Urinary bladder (tissue), 4 donors: ENCODE measurements around the gene MYLK. TPM values are rescaled to one million over a fixed set of nuclear protein-coding genes. Genes with fewer than 3 reads are reported as not detected.

ENCODE experiments used
- DNase-seq: peaks from one replicate; pipeline ENCODE4 v3.0.0-alpha.2; 2015; ENCODE audit errors: extremely low spot score
- H3K27ac ChIP-seq: one replicate; pipeline ENCODE4 v1.5.1; 2013; ENCODE audit warnings: low read depth, mild to moderate bottlenecking, moderate library complexity
- H3K36me3 ChIP-seq: one replicate; pipeline ENCODE4 v1.6.1; 2013; ENCODE audit warnings: mild to moderate bottlenecking, moderate library complexity; ENCODE audit not compliant: insufficient read depth
- H3K4me1 ChIP-seq: one replicate; pipeline ENCODE4 v1.6.1; 2013; ENCODE audit warnings: mild to moderate bottlenecking, moderate library complexity; ENCODE audit not compliant: insufficient read depth
- H3K4me3 ChIP-seq: one replicate; pipeline ENCODE4 v1.5.1; 2013; ENCODE audit warnings: low read depth, low read length
- WGBS: extraction: QIAGEN DNeasy Blood & Tissue Kit; methylation state at CpG from one replicate; pipeline ENCODE4 v1.1.7; 2013; 5-methylcytosine and 5-hydroxymethylcytosine counted together
- polyA plus RNA-seq: library from polyadenylated mRNA; stranded (reverse); fragments of 200-250 nt; gene quantifications from one replicate; pipeline ENCODE4 v1.2.3, GENCODE V29; 2013
- total RNA-seq: library from RNA; depleted of rRNA; stranded (reverse); fragments of >200 nt; gene quantifications from one replicate; pipeline ENCODE4 v1.2.3, GENCODE V29; 2014
- donor health status: healthy with polysubstance abuse.
- donor health status: healthy.

MYLK gene
- total and polyA plus RNA-seq, 2 donors = 1,524 to 1,651 TPM

- Histone ChIP-seq H3K36me3 (no peaks in the 10 kb centered on the region), H3K4me1 (no peaks in the 10 kb centered on the region), H3K4me3 (no peak overlapping the region), H3K27ac (no peak overlapping the region)
- no peak for DNase-seq
- WGBS = 93% methylated on average over 9 of the region's 9 CpGs
Measured at GRCh38 chr3:123790254-123791072, 93.7 kb downstream of the MYLK start.

DNA sequence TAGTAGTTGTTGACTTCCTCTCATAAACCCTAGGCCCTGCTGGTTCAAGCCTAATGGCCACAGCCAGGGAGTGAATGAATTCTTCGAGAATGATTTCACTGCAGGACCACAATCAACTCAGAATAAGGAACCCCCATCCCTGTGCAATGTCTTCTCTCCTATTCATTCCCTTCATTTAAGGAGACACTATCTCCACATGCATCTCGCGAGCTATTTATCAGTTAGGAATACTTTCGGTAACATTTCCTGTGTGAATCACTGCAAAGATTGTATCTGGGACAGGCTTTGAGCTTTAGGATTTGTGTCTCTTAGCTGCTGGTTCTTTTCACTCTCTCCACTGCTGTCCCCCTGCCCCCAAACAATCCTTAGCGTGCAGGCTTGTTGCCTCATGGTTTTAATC lies 94.4 kb downstream of the MYLK start:
- 85% methylated on average over 5 of the region's 5 CpGs for WGBS
- Histone ChIP-seq H3K27ac (no peak overlapping the region), H3K4me3 (no peak overlapping the region), H3K36me3 (no peaks in the 10 kb centered on the region), H3K4me1 (no peaks in the 10 kb centered on the region)
- no peak for DNase-seq

- Histone ChIP-seq H3K4me3 (no peak overlapping the region), H3K27ac (no peak overlapping the region), H3K4me1 (no peaks in the 10 kb centered on the region), H3K36me3 (no peaks in the 10 kb centered on the region)
- DNase-seq = no peak
- WGBS = 90% methylated on average over 9 of the region's 9 CpGs
Measured at GRCh38 chr3:123789160-123789559, 95.0 kb downstream of the MYLK start.

DNA sequence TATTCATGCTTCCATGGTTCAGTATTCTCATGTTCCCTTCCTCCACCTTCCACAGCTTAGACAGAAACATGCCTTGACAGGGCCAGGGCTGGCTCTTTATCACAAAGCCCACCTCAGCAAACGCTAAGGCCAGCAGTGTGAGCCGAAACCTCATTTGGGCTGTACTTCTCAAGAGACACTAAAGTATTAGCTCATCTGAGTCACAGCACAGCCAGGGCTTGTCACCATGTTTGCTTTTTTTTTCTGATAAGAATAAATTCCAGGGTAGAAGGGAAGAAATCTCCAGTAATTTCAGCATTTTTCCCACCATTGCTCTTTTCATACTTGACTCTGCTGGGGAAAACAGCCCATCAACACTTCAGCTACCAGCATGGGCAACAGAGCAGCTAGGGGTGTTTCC lies 95.4 kb downstream of the MYLK start:
- Histone ChIP-seq H3K4me1 (peaks cover 2% of the 10 kb centered on the region), H3K27ac (no peak overlapping the region), H3K36me3 (no peaks in the 10 kb centered on the region), H3K4me3 (no peak overlapping the region)
- WGBS = 87% methylated on average over 2 of the region's 2 CpGs
- DNase-seq = no peak

- WGBS = 95% methylated on average over 5 of the region's 5 CpGs
- no peak overlapping the region for H3K27ac ChIP-seq
- H3K4me3 ChIP-seq = no peak overlapping the region
- DNase-seq = no peak
- no peaks in the 10 kb centered on the region for H3K36me3 ChIP-seq
- peaks cover 2% of the 10 kb centered on the region for H3K4me1 ChIP-seq
Measured at GRCh38 chr3:123787133-123787532, 97.0 kb downstream of the MYLK start.

DNA sequence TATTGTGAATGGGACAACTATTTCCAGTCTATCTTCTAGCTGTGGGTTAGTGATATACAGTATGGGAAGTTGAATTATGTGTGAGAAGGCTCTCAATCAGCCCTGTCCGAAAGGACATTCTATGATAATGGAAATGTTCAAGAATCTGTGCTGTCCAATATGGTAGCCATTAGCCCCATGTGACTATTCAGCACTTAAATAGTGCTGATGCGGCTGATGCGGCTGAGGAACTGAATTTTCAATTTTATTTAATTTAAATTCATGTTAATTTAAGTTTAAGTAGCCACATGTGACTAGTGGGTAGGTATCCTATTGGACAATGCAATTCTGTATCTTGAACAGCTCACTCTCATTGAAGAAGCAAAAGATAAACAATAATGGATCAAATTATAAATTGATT lies 98.5 kb downstream of the MYLK start:
- no peak overlapping the region for H3K27ac ChIP-seq
- H3K4me3 ChIP-seq = no peak overlapping the region
- no peak for DNase-seq
- no peaks in the 10 kb centered on the region for H3K36me3 ChIP-seq
- WGBS = 95% methylated on average over 3 of the region's 3 CpGs
- peaks cover 2% of the 10 kb centered on the region for H3K4me1 ChIP-seq

GRCh38 chr3:123783811-123784210 lies 100.3 kb downstream of the MYLK start:
- peaks cover 2% of the 10 kb centered on the region for H3K4me1 ChIP-seq
- no peaks in the 10 kb centered on the region for H3K36me3 ChIP-seq
- H3K4me3 ChIP-seq = no peak overlapping the region
- DNase-seq = no peak
- 64% methylated on average over 4 of the region's 4 CpGs for WGBS
- H3K27ac ChIP-seq = no peak overlapping the region

DNA sequence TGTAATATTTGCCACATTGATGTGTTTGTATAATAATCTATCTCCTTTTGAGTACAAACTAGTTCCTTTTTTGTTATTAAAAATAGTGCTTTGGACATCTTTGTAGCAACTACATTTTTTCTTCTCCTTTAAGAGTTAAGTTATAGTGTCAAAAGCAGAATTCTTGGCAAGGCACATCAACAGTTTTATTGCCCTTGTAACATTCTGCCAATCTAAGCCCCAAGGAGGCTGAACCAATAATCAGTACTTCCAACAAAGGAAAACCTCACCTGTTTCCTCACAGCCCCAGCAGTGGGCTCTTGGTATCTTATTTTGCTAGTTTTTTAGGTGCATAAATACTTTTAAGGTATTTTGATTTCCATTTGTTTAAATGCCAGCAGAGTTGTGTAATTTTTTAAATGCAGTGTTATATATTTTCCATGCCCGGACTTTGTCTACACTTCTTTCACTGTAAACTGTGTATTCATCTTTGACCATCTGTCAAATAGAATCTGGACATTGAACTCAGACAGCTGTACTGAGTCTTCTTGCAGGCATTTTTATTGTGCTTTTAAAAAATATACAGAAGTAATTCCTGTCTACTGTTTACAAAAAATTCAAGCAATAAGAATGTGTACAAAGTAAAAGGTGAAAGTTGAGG lies 101.0 kb downstream of the MYLK start:
- Histone ChIP-seq H3K4me1 (peaks cover 2% of the 10 kb centered on the region), H3K27ac (no peak overlapping the region), H3K36me3 (no peaks in the 10 kb centered on the region), H3K4me3 (no peak overlapping the region)
- DNase-seq = no peak
- WGBS = 32% methylated on average over 1 of the region's 1 CpG

GRCh38 chr3:123782488-123782887 lies 101.6 kb downstream of the MYLK start:
- H3K4me3 ChIP-seq = no peak overlapping the region
- no peak for DNase-seq
- 62% methylated on average over 4 of the region's 4 CpGs for WGBS
- peaks cover 2% of the 10 kb centered on the region for H3K4me1 ChIP-seq
- no peak overlapping the region for H3K27ac ChIP-seq
- no peaks in the 10 kb centered on the region for H3K36me3 ChIP-seq

DNA sequence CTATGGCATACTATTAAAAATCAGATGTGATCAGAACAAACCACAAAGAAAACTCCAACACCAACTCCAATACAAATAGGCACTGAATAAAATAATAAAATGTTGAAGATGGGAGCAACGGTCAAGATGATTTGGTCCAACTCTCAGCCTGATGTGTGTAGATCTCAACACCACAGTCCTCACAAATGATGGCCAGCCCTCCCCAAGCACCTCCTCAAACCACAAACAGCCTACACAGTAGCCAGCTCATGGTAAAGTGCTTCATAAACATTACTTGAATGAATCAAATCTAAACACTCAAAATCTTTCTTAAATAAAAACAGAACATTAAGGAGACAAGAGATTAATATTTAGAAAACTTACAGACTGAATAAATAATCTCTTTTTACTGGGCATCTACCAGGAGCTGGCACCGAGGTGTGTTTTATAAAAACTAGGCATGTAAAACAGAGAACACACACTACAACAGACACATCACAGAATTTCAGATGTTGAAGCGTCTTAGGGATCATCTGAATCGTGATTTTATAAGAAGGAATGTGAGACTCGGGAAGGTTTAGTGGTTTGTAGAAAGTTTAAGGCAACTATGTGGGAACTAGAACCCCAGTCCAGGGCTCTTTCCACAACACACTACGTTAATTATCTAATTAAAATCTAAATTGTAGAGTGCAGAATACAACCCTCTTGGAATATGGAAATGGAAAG lies 102.4 kb downstream of the MYLK start:
- 82% methylated on average over 6 of the region's 6 CpGs for WGBS

DNA sequence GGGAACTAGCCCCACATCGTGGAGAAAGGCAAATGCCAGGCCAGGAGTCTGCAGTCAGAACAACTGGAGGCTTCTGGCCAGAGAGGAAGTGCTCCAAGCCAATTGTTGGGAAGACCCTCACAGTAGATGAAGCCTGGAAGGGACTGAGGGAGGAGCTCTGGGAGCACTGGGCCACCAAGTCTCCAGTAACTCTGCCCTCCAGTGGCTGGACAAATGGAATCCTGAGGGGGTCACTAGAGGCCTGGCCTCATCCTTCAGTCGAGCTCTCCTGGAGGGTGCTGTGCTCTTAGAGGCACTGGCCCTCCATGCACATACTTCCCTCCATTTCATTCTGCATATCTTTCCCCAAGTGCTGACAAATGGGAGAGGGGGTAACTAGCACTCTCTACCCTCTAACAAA lies 103.0 kb downstream of the MYLK start:
- Histone ChIP-seq H3K4me1 (peaks cover 2% of the 10 kb centered on the region), H3K4me3 (no peak overlapping the region), H3K36me3 (no peaks in the 10 kb centered on the region), H3K27ac (no peak overlapping the region)
- WGBS = 87% methylated on average over 2 of the region's 2 CpGs
- no peak for DNase-seq

More for the DNA sequence above, 102.4 kb downstream of the MYLK start:
- DNase-seq = no peak
- no peak overlapping the region for H3K4me3 ChIP-seq
- H3K36me3 ChIP-seq = no peaks in the 10 kb centered on the region
- peaks cover 2% of the 10 kb centered on the region for H3K4me1 ChIP-seq
- no peak overlapping the region for H3K27ac ChIP-seq

GRCh38 chr3:123780656-123781055 lies 103.5 kb downstream of the MYLK start:
- DNase-seq = no peak
- Histone ChIP-seq H3K27ac (no peak overlapping the region), H3K4me1 (peaks cover 2% of the 10 kb centered on the region), H3K4me3 (no peak overlapping the region), H3K36me3 (no peaks in the 10 kb centered on the region)
- 78% methylated on average over 6 of the region's 6 CpGs for WGBS

DNA sequence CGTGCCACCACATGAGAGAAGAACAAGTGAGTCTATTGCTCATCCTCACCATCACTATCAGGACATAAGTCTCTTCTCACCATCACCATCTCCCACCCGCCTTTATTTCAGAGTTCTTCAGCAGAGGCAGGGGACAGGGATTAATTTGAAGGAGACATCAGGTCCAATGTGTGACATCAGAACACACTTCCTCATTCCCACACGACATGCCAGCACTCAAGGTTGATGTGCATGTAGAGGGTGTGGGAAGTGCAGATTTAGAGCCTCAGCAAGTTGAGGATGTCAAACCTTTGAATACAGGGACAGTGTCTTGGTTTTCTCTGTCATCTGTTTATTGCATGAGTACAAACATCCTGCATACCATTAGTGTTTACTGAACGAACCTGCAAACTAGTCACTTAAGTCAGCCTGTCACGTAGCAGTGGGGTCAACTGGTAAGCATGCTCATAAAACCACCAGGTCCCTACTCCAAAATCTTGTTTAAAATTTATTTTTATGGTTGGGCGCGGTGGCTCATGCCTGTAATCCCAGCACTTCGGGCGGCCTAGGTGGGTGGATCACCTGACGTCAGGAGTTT lies 104.4 kb downstream of the MYLK start:
- DNase-seq = no peak
- WGBS = 73% methylated on average over 10 of the region's 10 CpGs
- Histone ChIP-seq H3K4me1 (peaks cover 2% of the 10 kb centered on the region), H3K36me3 (no peaks in the 10 kb centered on the region), H3K27ac (no peak overlapping the region), H3K4me3 (no peak overlapping the region)
